HL-60/S4 (cell line): Measurements from ENCODE around the gene ATAD2B.
"Not testable (repeated sequence)": the region's sequence is repeated elsewhere in the genome, so short reads cannot be mapped to it uniquely, and the experiment has no call there.

ENCODE experiments used
- in situ Hi-C: fragments of 300-500 bp; cut with MboI; formaldehyde crosslinking; loops from 2 replicates; pipeline ENCODE4 v1.14.3; 2022; ENCODE audit warnings: low sequenced_read_pairs

Gene ATAD2B

DNA sequence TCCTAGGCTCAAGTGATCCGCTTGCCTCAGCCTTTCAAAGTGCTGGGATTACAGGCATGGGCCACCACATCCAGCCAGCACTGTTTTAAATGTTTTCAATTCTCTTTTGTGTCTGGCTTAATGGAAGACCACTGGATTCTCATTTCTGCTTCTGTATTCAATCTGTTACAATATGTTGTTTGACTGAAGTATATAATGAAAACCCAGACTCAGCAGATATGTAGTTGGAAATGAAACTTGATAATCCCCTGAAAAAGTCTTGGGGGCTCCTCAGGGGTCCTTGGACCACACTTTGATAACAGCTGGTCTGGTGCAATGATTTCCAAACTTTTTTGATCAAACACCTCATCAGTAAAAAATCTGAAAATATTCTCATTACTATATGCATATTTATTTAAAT is 132.7 kb downstream of the ATAD2B start:
- in situ Hi-C loops = no loop called here

DNA sequence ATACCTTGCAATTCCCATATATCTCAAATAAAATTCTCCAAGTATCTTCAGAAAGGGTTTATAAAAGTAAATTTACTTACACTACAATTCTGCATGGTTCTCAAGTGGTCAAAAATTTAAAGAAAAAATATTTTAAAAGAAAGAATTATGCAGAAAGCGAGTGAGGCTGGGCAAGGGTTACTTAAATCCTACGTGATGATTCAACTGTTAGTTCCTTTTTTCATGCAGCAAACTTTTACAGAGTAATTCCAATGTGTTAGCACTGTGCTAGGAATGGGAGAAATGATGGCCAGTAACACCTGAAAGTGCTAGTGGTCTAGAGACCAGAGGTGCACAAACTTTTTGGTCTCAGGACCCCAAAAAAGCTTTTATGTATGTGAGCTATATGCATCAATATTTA is 133.4 kb downstream of the ATAD2B start:
- in situ Hi-C loops = no loop called here

DNA sequence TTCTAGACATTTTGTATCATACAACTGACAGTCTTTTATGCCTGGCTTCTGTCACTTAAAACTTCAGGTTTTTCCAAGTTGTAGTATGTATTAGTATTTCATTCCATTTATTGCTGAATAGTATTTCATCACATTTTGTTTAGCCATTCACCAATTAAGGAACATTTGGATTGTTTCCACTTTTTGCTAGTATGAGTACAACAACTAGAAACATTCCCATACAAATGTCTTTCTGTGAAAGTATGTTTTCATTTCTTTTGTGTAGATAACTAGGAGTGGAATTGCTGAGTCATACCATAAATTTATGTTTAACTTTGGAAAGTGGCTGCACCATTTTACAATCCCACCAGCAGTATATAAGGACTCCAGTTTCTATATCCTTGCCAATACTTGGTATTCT is 135.9 kb downstream of the ATAD2B start:
- in situ Hi-C loops = no loop called here

DNA sequence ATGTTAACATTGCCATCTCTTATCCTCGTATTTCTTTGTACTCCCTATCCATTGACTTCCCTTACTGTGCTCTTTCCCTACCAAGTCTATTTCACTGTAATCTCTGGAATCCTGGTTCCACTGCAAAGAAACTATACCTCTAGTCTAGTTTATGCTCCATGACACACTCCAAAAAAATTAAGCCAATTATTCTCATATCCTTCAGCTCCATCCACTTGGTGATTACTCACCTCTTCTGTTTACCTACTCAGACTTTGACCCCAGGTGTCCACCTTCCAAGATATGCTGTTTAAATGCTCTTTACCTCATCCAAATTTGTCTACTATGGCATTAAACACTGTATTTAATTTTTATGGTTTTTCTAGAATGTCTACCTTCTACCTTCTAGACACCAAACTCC is 137.9 kb downstream of the ATAD2B start:
- in situ Hi-C loops = no loop called here

DNA sequence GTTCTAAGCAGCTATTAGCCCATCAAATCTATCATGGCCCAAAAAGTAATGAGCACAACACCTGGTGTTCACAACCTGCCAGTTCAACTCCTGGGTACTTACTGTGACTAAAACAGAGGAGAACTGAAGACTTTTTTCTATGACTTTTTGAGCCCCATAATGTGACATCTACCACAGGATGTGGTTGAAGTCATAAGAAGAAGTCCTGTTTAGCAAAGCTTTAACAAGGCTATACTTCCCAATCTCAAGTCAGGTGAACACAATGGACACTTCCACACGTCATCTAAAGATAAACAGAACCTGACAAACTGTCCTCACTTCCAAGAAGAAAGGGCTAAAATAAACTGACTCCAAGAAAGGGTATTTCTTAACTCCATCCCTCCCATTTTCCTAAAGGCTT is 138.8 kb downstream of the ATAD2B start:
- in situ Hi-C loops = no loop called here

DNA sequence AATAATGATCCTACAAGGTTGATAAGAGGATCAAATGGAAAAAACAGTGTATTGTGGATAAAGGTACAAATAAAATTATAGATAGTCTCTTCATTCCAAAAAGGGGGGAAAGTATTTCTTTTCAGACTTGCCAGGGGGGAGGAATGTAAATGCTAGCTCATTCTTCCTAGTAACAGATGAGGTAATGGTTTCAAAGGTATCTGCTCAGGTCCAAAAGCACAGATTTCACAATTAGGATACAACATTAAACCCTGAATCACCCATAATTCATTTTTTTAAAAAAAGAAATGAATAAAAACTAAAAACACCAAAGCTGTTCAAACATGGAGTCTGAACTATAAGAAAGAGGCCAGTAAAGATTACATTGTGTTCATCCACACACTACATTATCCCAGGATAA is 142.0 kb downstream of the ATAD2B start:
- in situ Hi-C loops = no loop called here

DNA sequence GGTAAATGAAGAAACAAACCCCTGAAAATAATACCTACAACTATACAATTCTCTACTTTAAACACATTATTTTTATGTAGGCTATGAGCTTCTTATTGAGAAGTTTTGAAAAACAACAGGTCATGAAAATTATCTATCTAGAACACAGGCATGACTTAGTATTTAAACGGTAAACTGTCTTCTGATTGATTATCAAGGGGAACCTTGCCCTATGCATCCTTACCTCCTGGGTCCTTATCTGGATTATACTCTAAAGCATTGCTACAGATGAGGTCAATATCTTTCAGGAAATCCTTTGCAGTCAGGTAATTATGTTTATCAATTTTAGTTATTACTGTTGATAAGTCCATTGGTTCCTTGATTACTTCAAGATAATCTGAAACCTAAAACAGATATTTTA is 144.3 kb downstream of the ATAD2B start:
- in situ Hi-C loops = no loop called here

DNA sequence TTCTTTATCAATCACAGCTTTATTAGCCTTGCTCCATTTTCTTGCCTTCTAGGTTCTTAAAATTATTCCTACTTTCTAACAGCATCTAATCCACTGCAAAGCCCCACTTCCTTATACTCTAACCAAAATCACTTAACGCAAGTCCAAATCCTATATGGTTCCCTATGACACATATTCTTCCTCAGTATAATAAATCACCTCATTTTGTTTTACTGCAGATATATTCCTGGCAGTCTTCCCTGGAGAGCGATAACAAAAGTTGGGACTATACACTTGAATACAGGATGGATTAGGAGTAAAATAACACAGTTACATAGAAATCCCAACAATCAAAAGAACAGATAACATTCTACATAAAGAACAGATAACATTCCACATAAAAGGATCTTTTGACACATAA is 144.8 kb downstream of the ATAD2B start:
- in situ Hi-C loops = no loop called here

DNA sequence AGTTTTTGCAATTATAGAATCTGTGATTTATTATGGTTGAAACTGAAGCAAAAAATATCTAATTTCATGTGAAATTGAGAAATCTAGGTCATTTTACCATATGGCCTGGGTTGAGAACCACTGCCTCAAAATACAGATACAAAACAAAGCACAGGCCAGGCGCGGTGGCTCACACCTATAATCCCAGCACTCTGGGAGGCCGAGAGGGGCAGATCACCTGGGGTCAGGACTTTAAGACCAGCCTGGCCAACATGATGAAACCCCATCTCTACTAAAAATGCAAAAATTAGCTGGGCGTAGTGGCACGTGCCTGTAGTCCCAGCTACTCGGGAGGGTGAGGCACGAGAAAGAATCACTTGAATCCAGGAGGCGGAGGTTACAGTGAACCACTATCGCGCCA is 146.5 kb downstream of the ATAD2B start:
- in situ Hi-C loops = not testable (repeated sequence)

DNA sequence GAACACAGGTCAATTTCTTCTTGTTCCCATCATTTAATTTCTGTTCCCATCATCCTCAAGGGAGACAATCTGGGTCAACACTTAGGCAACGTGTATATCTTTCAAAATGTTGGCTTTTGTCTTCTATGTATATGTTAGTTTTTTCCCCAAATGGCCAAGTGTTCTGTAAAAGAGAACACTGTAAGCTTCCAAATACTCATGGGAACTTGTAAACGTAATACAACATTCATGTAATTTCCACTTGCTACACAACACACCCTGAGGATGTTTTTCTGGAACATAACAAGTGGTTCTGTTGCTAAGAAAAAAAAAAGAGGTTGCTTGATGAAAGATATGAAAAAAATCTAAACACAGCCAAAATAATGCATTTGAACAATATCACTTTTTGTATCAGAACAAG is 149.1 kb downstream of the ATAD2B start:
- in situ Hi-C loops = no loop called here

DNA sequence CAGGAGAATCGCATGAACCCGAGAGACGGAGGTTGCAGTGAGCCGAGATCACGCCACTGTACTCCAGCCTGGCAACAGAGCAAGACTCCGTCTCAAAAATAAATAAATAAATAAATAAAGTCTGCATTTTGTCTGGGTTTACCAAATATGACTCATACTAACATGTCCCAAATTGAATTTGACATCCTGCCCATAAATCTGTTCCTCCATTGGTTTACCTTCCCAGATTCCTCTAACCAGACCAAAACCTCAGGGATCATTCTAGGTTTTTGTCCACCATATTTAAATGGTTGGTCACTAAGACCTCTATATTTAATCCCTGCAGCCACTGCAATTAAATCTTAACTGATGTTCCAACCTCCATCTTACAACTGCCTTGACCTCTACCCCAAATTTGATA is 150.9 kb downstream of the ATAD2B start:
- in situ Hi-C loops = no loop called here

DNA sequence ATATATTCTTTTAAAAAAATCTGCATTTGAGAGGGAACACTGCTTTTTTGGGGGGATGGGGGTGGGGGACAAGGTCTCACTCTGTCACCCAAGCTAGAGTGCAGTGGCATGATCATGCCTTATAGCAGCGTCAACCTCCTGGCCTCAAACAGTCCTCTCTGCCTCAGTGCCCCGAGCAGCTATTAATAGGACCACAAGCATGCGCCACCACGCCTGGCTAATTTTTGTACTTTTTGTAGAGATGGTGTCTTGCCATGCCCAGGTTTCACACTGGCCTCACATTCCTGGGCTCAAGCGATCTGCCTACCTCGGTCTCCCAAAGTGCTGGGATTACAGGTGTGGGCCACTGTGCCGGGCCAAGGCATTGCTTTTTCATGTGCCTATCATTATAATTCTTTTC is 154.2 kb downstream of the ATAD2B start:
- in situ Hi-C loops = no loop called here

DNA sequence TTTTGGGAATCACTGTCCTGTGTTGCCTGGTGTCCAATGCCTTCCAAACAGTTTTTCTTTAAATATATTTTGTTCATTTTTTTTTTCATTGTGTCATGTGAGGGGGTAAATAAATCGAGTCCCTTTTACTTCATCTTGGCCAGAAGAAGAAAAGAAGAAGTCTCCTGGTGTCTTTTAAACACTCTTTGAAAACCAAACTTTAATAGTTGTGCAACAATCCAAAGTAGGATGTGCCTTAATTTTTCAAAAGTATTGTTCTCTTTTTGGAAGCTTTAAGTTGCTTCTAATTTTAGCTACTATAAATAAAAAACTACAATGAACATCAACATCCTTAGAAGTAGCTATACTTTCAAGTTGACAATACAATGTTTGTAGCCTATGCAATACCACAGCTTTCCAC is 154.9 kb downstream of the ATAD2B start:
- in situ Hi-C loops = no loop called here

DNA sequence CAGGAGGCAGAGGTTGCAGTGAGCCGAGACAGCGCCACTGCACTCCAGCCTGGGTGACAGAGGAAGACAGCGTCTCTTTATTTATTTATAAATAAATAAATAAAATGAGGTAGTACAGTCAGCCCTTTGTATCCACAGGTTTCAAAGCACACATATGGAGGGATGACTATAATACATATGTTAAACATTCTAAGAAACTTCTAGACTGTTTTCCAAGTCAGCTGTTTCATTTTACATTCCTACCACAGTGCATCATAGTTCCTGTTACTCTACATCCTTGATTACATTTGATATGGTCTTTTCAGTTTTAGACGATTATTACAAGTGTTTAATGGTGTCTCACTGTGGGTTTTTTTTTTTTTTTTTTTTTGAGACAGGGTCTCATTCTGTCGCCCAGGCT is 157.6 kb downstream of the ATAD2B start:
- in situ Hi-C loops = no loop called here

DNA sequence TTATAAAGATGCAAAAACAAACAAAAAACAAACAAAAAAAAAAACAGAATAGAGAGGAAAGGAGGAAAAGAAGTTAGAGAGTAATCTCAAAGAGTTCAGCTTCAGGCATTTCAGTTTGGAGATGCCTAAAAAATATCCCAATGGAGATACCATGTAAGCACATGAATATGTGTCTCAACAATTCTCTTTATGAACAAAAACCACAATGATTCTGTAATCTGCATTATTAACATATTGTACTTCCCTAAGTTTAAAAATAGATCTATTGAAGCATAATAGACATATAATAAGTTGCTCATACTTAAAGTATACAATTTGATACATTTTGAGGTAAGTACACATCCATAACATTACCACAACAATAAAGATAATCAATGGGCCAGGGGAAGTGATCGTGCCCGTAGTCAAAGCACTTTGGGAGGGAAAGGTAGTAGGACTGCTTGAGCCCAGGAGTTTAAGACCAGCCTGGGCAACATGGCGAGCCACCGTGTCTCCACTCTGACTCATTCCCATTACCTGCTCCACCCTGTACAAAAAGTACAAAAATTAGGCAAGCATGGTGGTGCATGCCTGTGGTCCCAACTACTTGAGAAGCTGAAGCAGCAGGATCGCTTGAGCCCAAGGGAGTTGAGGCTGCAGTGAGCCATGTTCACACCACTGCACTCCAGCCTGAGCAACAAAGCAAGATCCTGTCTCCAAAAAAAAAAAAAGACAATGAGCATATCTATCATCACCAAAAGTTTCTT is 158.9 kb downstream of the ATAD2B start:
- in situ Hi-C loops = no loop called here

DNA sequence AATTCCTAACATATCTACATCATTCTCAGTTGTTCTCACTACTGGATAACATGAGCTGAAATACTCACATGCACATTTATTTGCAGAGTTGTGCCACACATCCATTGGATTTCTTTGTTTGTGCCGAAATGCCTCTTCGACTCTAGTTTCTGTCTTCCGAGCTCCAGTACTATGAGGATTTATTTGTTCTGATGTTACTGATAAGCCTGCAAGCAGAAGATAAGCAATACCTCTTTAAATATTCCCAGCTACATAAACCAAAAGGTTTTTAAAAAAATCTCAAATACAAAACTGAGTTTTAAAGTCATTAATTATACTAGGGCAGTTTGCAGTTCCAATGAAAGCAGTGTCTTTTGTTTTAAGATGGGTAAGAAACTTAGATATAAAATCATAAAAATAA is 164.8 kb downstream of the ATAD2B start:
- in situ Hi-C loops = no loop called here

DNA sequence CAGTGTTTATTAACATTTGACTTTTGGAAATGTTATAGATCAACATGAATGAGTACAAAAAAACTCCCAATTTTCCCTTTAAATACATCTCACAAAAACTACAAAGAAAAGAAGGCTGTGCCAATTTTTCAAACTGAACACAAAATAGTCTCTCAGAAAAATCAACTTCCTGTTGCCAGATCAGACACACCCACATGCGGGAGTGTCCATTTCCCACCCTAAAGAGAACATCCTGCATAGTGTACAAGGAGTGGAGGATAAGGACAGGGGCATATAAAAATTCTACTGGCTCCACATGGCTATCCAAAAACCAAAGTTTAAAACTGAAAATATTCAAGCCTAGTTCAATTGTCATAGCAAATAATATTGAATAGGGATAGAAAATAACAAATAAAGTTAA is 165.3 kb downstream of the ATAD2B start:
- in situ Hi-C loops = no loop called here

DNA sequence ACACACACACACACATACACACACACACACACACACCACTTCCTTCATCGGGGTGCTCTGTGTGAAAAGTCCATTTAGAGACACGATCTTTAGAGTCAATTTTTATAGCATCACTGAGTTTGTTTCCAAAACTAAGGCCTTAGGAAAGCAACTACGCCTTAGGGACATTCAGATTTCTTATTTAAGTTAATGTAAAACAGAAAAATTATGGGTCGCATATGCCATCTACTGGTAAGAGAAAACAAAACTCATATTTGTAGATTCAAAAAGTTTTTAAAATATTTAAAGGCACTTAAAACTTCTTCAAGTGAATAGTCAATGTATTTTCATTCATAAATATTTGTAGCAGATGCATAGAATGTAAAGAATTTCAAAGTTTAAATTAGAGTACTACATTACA is 166.2 kb downstream of the ATAD2B start:
- in situ Hi-C loops = no loop called here

DNA sequence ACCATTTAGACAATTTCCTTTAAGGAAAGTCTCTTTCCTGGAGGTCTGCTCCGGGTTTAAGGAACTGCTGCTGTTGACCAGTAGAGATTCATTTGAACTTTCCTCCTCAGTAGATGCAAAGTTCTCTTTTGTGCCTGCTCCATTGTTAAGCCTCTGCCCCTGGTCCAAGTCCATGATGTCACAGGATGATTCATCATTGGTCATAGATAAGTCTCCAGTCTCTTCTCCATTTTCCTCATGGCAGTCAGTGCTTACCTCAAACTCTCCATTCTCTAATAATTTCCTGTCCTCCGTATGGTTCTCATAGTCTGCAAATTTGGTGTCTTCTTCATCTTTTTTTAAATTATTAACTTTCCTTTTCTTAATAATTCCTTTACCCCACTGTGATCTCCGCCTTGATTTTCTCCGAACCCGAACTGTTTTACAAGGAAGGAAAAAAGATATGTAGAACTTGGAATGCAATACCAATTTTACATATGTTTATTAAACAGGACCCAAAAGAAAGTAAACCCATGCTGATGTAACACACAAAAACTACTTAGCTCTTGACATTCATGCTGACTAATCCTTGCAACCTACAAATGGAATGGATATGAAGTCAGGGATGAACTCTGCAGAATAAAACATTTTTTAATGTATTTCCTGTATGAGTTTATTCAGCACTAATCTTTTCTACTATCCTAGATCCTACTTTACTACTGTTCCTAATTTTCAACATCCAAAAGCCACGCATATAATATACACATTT is 169.1 kb downstream of the ATAD2B start:
- in situ Hi-C loops = no loop called here

DNA sequence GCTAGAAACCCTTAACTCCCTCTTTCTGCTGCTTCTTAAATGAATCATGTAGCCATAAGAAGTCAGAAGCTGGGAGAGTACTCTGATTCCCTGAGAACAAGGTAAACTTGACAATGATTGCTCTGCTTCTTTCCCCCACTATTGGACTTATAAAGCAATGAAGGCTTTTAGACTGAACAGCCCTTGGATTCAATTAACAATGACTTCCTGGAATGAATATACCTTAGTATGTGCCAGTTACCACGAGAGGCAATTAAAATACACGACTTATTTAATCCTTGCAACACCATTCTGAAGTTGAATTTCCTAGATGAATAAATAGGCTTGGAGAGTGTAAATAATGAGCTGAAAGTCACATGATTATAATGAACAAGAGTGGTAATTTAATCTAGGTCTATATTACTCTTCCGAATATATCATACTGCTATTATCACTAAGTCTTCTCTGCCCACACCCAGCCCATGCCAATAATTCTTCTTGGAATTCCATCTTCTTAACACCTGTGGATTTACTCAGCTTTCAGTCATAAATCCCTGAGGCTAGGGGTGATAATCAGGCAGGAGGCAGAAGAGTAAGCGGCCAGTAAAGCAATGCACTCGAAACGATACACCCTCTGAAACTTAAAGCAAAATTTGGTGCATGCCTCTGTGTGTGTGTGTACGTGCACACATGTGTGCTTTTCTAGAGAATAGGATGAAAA is 170.2 kb downstream of the ATAD2B start:
- in situ Hi-C loops = no loop called here

DNA sequence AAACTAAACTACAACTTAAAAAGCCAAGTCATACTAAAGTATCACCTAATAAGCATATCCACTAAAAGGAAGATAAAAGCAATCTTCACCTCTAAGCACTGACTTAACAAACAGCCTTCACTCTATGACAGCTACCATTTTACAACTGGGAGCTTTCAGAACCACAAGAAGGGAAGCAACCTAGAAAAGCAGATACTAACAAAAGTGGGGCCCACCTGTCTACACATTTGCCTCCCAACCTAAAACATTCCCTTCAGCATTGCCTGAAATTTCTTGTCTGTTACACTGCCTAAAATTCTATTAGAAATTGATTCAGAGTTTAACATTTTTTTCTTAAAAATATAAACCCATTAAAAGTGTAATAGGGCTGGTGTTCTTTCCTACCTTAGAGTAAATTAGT is 172.0 kb downstream of the ATAD2B start:
- in situ Hi-C loops = no loop called here
